Measurements from ENCODE around the gene SORBS1. TPM values are rescaled to one million over a fixed set of nuclear protein-coding genes. Genes with fewer than 3 reads are reported as not detected.

The SORBS1 gene
- total RNA-seq, 1 donor from 2014 or later, result 123 TPM

- no peak for DNase-seq
Observed at GRCh38 chr10:95287281-95287680, 273.9 kb downstream of the SORBS1 start.

DNA sequence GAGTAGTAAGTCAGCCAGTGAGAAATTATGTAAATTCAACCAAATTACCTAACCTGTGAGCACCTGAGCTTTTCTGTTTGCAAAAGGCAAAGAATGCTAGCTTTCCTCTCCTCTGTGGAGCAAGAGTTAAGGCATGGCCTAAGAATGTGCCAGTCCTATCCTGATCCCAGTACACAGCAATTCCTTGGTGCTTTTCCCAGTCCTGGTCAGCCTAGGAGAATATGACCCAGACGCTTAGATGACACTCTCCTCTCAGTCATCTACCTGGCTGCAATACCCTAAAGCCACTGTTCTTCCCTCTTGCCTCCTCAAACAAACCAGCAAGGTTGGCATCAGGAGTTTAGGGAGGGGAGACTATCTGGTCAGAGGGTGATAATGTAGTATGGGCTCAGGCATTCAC lies 274.5 kb downstream of the SORBS1 start:
- DNase-seq, result no peak

GRCh38 chr10:95285556-95285955 lies 275.6 kb downstream of the SORBS1 start:
- no peak for DNase-seq

GRCh38 chr10:95284807-95285206 lies 276.4 kb downstream of the SORBS1 start:
- no peak for DNase-seq

GRCh38 chr10:95282107-95282506 lies 279.1 kb downstream of the SORBS1 start:
- no peak for DNase-seq

DNA sequence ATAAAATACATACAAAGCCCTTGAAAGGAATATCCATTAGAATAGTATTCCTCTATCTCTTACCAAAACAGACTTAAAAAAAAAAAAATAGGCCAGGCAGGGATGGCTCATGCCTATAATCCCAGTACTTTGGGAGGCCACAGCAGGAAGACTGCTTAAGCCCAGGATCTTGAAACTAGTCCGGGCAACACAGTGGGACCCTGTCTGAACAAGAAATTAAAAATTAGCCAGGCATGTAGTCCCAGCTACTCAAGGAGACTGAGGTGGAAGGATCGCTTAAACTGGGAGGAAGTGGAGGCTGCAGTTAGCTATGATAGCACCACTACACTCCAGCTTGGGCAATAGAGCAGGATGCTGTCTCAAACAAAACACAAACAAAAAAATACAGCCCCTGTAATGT lies 280.0 kb downstream of the SORBS1 start:
- no peak for DNase-seq

DNA sequence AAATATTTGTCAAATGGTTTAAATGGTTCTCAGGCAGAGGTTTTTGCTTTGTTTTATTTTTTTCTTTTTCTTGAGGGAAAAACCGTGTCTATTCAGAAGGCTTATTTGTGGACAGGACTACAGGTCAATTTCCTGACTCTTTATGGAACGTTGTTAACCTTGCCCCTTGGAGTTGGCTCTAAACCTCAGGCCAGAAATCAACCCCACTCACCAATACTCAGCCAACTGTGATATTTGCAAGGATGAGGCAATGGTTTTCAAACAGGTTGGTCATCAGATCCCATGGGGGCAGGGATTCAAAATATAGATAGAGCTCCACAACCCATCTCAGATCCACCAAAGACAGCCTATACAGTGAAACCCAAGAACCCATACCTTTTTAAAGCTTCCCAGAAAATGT lies 280.5 kb downstream of the SORBS1 start:
- no peak for DNase-seq

GRCh38 chr10:95279042-95279820 lies 281.9 kb downstream of the SORBS1 start:
- no peak for DNase-seq

GRCh38 chr10:95278061-95278988 lies 282.8 kb downstream of the SORBS1 start:
- no peak for DNase-seq

GRCh38 chr10:95277614-95278013 lies 283.6 kb downstream of the SORBS1 start:
- no peak for DNase-seq

DNA sequence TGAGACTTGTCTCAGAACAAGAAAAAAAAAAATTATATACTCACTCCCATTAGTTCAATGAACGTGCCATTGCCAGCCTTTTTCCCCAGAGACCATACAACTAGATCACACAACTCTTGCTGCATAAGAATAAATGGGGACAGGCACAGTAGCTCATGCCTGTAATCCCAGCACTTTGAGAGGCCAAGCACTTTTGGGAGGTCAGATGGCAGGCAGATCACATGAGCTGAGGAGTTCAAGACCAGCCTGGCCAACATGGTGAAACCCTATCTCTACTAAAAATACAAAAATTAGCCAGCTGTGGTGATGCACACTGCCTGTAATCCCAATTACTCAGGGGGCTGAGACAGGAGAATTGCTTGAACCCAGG lies 284.0 kb downstream of the SORBS1 start:
- DNase-seq, result no peak

DNA sequence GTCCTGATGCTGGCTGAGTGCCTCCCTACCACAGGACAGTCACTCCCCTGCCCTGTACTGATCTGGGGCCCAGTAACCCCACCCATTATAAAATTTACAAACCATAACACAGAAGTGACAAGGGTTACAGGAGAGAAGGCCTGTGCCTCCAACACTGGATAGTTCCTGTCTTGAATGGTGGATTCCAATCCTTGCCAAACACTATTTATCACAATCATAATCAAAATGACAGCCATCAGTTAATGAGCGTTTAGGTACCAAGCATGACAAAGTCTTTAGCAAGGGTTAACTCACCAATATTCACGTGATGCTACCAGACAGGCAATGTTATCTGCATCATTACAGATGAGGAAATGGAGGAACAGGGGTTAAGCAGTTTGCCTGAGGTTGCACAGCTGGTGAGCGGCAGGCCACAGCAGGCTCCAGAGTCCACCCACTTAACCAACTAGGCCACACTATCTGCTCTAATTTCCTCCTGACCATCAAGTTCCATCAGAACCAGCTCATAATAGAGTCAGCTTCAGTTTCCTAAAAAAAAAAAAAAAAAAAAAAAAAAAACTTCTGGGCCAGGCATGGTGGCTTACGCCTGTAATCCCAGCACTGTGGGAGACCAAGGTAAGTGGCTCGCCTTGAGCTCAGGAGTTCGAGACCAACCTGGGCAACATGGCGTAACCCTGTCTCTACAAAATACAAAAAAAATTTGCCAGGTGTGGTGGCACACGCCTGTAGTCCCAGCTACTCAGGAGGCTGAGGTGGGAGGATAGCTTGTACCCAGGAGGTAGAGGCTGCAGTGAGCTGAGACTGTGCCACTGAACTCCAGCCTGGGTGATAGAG lies 284.6 kb downstream of the SORBS1 start:
- no peak for DNase-seq

- no peak for DNase-seq
Observed at GRCh38 chr10:95275726-95276366, 285.3 kb downstream of the SORBS1 start.

DNA sequence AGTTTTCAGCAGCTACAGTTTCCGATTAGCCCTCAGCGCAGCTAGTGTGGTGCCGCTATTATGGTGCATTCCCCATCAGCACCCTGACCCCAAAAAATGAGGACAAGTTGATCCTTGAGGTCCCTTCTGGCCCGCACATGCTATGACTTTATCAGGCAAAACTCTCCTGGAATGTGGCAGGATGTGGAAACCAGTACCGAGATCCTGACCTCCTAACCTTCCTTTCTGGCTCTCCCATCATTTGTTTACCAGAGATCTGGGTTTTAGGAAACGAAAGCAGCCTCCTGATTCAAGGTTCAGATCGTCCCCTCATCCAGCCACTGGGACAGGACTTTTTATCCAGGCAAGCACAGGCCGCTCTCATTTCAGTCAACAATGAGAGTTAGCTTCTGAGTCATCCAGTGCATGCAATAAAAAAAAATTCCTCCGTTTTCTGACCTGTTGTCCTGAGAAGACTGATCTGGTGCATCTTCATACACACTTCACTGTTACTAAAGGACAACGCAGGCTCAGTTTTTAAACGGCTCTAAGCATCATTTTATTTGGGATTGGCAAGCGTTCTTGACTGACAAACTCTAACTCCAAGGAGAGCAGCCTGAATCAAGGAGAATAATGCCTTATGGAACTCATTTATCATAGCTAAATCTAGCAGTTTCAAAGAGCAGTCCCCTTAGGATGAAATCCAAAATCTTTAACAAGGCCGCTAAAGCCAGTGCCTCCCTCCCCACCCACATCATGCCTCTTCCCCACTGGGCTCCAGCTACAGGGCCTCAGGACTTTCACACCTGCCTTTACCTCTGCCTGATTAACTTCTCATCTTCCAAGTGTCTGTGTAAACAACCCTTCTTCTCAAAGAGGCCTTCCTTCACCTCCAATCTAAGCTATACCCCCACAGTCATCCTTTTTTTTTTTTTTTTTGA lies 287.5 kb downstream of the SORBS1 start:
- DNase-seq, result no peak

GRCh38 chr10:95268438-95268837 lies 292.7 kb downstream of the SORBS1 start:
- DNase-seq, result no peak

DNA sequence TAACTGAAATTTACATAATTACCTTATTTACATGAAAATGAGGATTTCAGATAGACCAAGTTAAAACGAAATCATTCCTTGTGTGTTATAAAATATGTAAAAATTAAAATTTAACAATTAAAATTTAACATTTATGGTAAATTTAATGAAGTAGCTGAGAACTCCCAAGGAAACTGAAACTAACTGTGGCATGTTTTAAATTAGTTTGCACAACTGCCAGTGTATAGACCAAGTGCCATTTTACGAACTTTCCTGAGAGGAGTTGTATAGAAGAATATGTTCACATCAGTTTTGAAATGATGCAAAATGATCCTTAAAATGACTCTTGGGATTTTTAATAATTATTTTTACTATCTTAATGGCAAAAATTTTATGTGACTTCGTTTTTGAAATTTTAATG lies 293.9 kb downstream of the SORBS1 start:
- DNase-seq, result no peak

- DNase-seq, result no peak
Observed at GRCh38 chr10:95266674-95267095, 294.5 kb downstream of the SORBS1 start.

DNA sequence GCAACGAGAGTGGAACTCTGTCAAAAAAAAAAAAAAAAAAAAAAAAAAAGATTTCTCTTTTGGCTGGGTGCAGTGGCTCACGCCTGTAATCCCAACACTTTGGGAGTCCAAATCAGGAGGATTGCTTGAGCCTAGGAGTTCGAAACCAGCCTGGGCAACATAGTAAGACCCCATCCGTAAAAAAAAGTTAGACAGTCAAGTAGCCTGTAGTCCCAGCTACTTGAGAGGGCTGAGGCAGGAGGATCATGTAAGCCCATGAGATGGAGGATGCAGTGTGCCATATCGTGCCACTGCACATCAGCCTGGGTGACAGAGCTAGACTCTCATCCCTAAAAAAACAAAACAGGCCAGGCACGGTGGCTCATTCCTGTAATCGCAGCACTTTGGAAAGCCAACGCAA lies 295.6 kb downstream of the SORBS1 start:
- no peak for DNase-seq

DNA sequence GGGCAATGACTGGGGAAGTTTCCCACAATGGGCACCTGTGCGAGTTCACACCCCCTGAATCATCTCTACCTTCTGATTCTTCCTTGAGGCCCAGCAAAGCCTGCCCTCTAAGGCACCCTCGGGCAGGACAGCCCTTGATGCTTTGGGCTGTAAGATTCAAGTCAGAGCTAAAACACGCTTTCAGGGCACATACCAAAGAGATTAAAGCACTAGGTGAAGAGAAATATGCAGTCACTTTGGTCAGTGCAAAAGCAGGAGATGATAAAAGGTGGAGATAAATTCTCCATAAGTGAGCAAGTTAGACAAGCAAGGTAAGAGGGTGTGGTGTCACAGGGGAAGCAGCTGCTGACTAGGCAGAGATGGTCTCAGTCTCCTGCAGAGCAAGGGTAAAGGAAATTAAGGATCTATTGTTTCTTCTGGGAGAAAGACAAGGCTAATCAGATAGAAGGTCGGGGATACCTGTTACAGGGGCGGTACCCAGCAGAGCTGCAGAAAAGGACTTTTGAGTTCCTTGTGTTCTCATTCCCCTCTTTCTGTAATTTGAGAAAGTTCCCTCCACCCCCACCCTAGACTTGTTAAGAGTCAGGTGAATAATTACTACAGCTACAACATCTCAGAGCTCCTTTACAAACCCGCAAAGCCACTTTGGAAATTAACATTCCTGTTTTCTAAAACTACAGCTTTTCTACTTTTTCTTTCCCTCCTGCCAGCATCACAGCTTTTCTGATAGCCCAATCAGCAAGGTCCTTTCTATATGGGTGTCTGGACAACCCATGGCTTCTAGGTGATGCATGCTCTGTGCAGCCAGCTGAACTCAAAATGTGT lies 296.7 kb downstream of the SORBS1 start:
- DNase-seq, result no peak

DNA sequence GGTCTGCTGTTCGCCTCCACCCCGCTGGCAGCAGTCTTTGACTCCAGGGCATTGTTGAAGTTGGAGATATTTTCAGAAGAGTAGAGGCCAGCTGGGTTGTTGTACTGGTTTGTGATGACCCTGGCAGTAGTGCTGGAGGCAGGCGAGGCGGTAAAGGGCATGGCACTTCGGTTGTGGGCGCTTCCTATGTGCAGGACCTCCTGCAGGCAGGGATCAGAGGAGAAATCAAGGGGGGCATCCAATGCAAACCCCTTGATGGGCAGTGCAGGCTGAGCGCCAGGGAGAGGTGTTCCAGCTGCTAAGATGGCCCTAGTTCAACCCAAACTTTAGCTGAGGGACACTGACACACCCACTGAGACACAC lies 297.3 kb downstream of the SORBS1 start:
- no peak for DNase-seq

Data from occipital lobe (tissue), 2 donors.